Measurements from ENCODE around the gene IL16. TPM values are rescaled to one million over a fixed set of nuclear protein-coding genes. Genes with fewer than 3 reads are reported as not detected.

Gene IL16
- total RNA-seq, 1 experiment from 2014 or later: not detected

DNA sequence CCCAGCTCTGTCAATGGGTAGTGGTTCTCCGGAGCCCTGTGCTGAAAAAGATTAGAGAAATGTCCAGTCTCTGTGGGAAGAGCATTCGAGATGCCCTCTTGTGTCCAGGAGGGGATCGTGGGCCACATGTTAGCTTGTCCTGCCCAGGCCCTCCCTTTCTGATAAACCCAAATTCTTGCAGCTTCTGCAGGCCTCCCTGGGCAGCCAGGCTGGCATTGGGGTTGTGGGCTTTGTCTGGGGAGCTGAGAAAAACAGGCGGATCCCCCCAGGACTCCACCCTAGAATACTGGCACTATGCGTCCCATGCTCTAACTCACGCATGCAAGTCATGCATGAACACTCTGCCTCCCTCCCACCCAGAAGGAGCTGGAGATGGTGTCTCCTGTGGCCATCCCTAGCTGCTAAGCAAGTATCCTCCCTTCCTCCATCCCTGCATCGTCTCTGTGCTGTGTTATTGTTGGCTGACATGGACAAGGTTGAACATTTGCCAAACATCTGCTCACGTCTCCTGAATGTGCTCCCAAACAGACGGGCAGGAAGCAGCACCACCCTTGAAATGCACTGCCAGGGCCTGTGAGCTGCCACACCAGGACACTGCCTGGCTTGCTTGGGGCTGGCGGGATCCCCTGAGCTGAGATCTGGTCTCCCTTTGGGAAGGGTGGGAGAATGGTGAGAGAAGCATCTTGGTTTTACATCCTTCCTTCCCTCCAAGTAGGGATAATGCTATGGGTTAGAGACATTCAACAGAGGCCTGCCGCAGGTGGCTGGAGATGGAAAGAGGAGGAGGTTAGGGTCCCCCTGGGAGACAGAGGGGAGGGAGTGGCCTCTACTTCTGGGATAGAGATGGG lies 36.1 kb upstream of the IL16 start:
- H3K27ac Mint-ChIP-seq (ENCODE audit: unreplicated experiment): no peak overlapping the region
- H3K9me3 Mint-ChIP-seq (ENCODE audit: low read depth, unreplicated experiment): peaks cover 3% of the 10 kb centered on the region
- no peak overlapping the region for H3K4me3 Mint-ChIP-seq (ENCODE audit: low read depth, unreplicated experiment)
- H3K4me1 Mint-ChIP-seq (ENCODE audit: low read depth, unreplicated experiment): no peaks in the 10 kb centered on the region
- peaks cover 43% of the 10 kb centered on the region for H3K27me3 Mint-ChIP-seq (ENCODE audit: unreplicated experiment)
- no peak for DNase-seq
- no TSS peak for BruUV-seq (replicated peaks)
- H3K36me3 Mint-ChIP-seq (ENCODE audit: insufficient read depth, unreplicated experiment): no peaks in the 10 kb centered on the region
- TF ChIP-seq, protein P1, sequence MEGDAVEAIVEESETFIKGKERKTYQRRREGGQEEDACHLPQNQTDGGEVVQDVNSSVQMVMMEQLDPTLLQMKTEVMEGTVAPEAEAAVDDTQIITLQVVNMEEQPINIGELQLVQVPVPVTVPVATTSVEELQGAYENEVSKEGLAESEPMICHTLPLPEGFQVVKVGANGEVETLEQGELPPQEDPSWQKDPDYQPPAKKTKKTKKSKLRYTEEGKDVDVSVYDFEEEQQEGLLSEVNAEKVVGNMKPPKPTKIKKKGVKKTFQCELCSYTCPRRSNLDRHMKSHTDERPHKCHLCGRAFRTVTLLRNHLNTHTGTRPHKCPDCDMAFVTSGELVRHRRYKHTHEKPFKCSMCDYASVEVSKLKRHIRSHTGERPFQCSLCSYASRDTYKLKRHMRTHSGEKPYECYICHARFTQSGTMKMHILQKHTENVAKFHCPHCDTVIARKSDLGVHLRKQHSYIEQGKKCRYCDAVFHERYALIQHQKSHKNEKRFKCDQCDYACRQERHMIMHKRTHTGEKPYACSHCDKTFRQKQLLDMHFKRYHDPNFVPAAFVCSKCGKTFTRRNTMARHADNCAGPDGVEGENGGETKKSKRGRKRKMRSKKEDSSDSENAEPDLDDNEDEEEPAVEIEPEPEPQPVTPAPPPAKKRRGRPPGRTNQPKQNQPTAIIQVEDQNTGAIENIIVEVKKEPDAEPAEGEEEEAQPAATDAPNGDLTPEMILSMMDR (IDR thresholded peaks at IDR 0.05; ENCODE audit: unreplicated experiment): no peak
- CTCF ChIA-PET: no interaction called here
- intact Hi-C loops (cut with micrococcal nuclease; ENCODE audit: unreplicated experiment): no loop called here

DNA sequence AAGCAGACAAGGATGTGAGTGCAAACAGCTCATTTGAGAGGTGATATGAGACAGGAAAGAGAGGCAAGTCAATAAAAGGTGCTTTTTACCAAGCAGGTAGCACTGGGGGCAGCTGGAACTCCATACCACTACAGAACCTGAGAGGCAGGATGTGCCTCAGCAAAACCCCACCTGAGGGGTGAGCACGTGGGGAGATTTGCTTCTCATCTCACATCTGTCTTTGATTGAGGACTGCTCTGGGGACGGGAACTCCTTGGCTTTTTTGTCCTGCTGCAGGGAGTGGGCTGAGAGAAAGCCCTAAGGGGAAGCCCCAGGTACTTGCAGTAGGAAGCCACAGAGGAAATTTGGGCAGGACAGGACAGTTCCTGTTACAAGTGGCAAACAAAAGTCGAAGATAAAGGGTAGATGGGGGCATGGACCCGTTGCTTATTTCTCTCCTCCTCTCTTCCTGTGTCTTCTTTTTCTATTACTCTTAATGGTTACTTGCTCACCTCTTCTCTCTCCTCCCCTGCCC lies 35.5 kb upstream of the IL16 start:
- TF ChIP-seq, protein P1 (IDR thresholded peaks at IDR 0.05; ENCODE audit: unreplicated experiment): no peak
- intact Hi-C loops (cut with micrococcal nuclease; ENCODE audit: unreplicated experiment): no loop called here
- Mint-ChIP-seq H3K36me3 (ENCODE audit: insufficient read depth, unreplicated experiment) (no peaks in the 10 kb centered on the region), H3K4me1 (ENCODE audit: low read depth, unreplicated experiment) (no peaks in the 10 kb centered on the region), H3K4me3 (ENCODE audit: low read depth, unreplicated experiment) (no peak overlapping the region), H3K27me3 (ENCODE audit: unreplicated experiment) (peaks cover 43% of the 10 kb centered on the region), H3K27ac (ENCODE audit: unreplicated experiment) (no peak overlapping the region), H3K9me3 (ENCODE audit: low read depth, unreplicated experiment) (peaks cover 3% of the 10 kb centered on the region)
- DNase-seq: no peak
- no TSS peak for BruUV-seq (replicated peaks)
- CTCF ChIA-PET: no interaction called here

DNA sequence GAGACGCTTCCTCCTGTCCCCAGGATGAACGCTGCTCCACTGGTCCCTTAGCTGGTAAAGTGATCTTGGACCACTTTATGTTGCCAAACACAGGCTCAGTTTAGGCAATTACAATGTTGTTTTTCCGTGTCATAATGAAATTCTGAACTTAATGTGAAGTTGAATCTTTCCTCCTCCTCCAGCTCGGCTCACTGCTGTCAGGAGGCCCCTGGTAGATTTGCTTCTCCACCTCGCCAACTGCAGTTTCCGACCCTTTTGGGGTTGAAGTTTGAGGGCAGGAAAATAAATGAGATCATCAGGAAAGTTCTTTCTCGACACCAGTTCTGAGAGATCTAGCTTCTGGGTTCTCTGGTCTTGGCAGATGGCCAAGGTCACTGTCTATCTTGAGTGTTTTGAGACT lies 34.8 kb upstream of the IL16 start:
- H3K4me1 Mint-ChIP-seq (ENCODE audit: low read depth, unreplicated experiment): no peaks in the 10 kb centered on the region
- H3K9me3 Mint-ChIP-seq (ENCODE audit: low read depth, unreplicated experiment): peaks cover 3% of the 10 kb centered on the region
- H3K27me3 Mint-ChIP-seq (ENCODE audit: unreplicated experiment): peaks cover 39% of the 10 kb centered on the region
- no peak overlapping the region for H3K27ac Mint-ChIP-seq (ENCODE audit: unreplicated experiment)
- CTCF ChIA-PET: no interaction called here
- H3K36me3 Mint-ChIP-seq (ENCODE audit: insufficient read depth, unreplicated experiment): no peaks in the 10 kb centered on the region
- intact Hi-C loops (cut with micrococcal nuclease; ENCODE audit: unreplicated experiment): no loop called here
- H3K4me3 Mint-ChIP-seq (ENCODE audit: low read depth, unreplicated experiment): no peak overlapping the region
- DNase-seq: no peak
- TF ChIP-seq, protein P1 (IDR thresholded peaks at IDR 0.05; ENCODE audit: unreplicated experiment): no peak
- BruUV-seq (replicated peaks): no TSS peak

DNA sequence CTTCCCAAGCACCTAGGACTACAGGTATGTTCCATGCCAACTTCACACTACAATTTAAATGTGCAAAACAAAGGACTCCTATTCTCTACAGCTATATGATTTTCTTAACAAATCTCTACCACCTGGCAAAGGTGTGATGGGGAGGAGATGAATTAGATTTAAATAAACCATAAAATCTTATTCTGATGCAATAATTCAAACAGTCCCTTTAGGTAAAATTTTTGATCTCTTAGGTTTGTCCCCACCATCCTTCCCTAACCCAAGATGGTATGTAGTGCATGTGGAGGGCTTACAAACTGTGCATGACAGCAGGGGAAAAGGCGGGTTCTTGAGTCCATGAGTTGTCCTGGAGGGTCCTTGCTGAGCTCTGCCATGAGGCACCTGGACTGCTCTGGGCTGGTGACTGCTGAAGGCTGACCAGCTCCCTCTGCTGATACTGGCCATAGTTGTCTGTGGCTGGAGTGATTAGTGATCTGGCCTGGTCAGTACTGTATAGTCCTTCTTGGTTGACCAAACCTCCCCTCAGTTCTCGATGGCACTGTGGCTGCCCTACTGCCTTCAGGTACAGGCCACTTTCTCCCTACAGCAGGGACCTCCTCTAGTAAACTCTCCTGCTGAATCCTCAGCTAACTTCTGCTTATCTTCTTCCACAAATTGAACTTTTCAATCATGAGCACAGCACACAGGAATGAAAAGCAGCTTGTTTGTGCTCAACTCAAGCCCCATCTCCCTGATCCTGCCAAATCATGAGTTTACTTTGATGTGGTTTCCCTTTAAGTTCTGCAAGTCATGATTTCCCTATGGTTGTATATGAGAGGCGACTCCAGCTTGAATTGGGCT lies 32.5 kb upstream of the IL16 start:
- H3K4me1 Mint-ChIP-seq (ENCODE audit: low read depth, unreplicated experiment): no peaks in the 10 kb centered on the region
- no TSS peak for BruUV-seq (replicated peaks)

More for the DNA sequence above, 32.5 kb upstream of the IL16 start:
- H3K36me3 Mint-ChIP-seq (ENCODE audit: insufficient read depth, unreplicated experiment): no peaks in the 10 kb centered on the region
- DNase-seq: peak; percentile 20
- TF ChIP-seq, protein P1 (IDR thresholded peaks at IDR 0.05; ENCODE audit: unreplicated experiment): no peak
- no peak overlapping the region for H3K4me3 Mint-ChIP-seq (ENCODE audit: low read depth, unreplicated experiment)
- H3K9me3 Mint-ChIP-seq (ENCODE audit: low read depth, unreplicated experiment): peaks cover 3% of the 10 kb centered on the region
- peaks cover 29% of the 10 kb centered on the region for H3K27me3 Mint-ChIP-seq (ENCODE audit: unreplicated experiment)
- intact Hi-C loops (cut with micrococcal nuclease; ENCODE audit: unreplicated experiment): loop anchor here (2.0 kb wide), 1 partner anchor 57 kb away; no protein-coding TSS in a partner anchor
- CTCF ChIA-PET: interaction anchor here (0.7 to 2.1 kb wide), 3 partner anchors 10 to 507 kb away, joined by 3 to 14 read pairs (median 5); no protein-coding TSS in a partner anchor
- no peak overlapping the region for H3K27ac Mint-ChIP-seq (ENCODE audit: unreplicated experiment)
